Measurements from ENCODE around the gene MT1M.

GRCh38 chr16:56611281-56611833 lies 21.1 kb upstream of the MT1M start:
- TF ChIP-seq CTCF (optimal IDR thresholded peaks at IDR 0.05 in 1 of 3, IDR thresholded peaks at IDR 0.05 in 1 of 3, conservative IDR thresholded peaks at IDR 0.05 in 1 of 3; ENCODE audit: extremely low read depth in 1 of 3, insufficient read depth in 2 of 3, low read length in 3 of 3) = no peak
- TF ChIP-seq EZH2 (IDR thresholded peaks at IDR 0.05; ENCODE audit: low read length) = no peak
